ENCODE measurements around the gene ADAM29.

The ADAM29 gene

DNA sequence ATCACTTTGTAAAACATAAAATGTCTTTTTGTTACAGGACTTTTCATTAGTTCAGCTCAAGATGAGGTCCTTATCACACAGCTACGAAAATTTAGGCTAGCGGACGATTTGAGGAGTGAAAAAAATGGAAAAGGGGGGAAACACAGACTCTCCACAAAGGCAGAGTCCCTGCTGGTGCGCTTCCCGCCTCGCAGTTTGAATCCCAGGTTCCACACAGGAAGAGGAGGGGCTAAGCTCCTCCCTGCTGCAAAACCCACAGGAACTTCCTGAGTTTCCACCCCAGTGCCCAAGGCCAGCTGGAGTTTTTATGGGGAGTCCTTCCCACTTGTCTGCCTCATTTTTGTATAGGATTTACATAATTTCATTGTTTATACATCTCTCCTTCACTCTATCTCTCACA, 11.2 kb downstream of the ADAM29 start:
- ChIA-PET CTCF (interaction anchor here (0.6 kb wide), 1 partner anchor 116 kb away, joined by 3 read pairs; no protein-coding TSS in a partner anchor), POLR2A (no interaction called here)
- H3K4me1 ChIP-seq (ENCODE audit: control insufficient read depth, insufficient read depth, low read length), result no peaks in the 10 kb centered on the region
- no peak overlapping the region for H3K4me3 ChIP-seq (ENCODE audit: low read depth, low read length)
- H3K9me3 ChIP-seq (ENCODE audit: control insufficient read depth, insufficient read depth, low read depth, low read length), result no peaks in the 10 kb centered on the region
- TF ChIP-seq, protein P1, sequence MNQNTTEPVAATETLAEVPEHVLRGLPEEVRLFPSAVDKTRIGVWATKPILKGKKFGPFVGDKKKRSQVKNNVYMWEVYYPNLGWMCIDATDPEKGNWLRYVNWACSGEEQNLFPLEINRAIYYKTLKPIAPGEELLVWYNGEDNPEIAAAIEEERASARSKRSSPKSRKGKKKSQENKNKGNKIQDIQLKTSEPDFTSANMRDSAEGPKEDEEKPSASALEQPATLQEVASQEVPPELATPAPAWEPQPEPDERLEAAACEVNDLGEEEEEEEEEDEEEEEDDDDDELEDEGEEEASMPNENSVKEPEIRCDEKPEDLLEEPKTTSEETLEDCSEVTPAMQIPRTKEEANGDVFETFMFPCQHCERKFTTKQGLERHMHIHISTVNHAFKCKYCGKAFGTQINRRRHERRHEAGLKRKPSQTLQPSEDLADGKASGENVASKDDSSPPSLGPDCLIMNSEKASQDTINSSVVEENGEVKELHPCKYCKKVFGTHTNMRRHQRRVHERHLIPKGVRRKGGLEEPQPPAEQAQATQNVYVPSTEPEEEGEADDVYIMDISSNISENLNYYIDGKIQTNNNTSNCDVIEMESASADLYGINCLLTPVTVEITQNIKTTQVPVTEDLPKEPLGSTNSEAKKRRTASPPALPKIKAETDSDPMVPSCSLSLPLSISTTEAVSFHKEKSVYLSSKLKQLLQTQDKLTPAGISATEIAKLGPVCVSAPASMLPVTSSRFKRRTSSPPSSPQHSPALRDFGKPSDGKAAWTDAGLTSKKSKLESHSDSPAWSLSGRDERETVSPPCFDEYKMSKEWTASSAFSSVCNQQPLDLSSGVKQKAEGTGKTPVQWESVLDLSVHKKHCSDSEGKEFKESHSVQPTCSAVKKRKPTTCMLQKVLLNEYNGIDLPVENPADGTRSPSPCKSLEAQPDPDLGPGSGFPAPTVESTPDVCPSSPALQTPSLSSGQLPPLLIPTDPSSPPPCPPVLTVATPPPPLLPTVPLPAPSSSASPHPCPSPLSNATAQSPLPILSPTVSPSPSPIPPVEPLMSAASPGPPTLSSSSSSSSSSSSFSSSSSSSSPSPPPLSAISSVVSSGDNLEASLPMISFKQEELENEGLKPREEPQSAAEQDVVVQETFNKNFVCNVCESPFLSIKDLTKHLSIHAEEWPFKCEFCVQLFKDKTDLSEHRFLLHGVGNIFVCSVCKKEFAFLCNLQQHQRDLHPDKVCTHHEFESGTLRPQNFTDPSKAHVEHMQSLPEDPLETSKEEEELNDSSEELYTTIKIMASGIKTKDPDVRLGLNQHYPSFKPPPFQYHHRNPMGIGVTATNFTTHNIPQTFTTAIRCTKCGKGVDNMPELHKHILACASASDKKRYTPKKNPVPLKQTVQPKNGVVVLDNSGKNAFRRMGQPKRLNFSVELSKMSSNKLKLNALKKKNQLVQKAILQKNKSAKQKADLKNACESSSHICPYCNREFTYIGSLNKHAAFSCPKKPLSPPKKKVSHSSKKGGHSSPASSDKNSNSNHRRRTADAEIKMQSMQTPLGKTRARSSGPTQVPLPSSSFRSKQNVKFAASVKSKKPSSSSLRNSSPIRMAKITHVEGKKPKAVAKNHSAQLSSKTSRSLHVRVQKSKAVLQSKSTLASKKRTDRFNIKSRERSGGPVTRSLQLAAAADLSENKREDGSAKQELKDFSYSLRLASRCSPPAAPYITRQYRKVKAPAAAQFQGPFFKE (tag by site-specific recombination; IDR thresholded peaks at IDR 0.05; ENCODE audit: borderline replicate concordance), result no peak
- TF ChIP-seq, protein P2, sequence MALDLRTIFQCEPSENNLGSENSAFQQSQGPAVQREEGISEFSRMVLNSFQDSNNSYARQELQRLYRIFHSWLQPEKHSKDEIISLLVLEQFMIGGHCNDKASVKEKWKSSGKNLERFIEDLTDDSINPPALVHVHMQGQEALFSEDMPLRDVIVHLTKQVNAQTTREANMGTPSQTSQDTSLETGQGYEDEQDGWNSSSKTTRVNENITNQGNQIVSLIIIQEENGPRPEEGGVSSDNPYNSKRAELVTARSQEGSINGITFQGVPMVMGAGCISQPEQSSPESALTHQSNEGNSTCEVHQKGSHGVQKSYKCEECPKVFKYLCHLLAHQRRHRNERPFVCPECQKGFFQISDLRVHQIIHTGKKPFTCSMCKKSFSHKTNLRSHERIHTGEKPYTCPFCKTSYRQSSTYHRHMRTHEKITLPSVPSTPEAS (tag by site-specific recombination; IDR thresholded peaks at IDR 0.05), result no peak
- TF ChIP-seq, protein P3, sequence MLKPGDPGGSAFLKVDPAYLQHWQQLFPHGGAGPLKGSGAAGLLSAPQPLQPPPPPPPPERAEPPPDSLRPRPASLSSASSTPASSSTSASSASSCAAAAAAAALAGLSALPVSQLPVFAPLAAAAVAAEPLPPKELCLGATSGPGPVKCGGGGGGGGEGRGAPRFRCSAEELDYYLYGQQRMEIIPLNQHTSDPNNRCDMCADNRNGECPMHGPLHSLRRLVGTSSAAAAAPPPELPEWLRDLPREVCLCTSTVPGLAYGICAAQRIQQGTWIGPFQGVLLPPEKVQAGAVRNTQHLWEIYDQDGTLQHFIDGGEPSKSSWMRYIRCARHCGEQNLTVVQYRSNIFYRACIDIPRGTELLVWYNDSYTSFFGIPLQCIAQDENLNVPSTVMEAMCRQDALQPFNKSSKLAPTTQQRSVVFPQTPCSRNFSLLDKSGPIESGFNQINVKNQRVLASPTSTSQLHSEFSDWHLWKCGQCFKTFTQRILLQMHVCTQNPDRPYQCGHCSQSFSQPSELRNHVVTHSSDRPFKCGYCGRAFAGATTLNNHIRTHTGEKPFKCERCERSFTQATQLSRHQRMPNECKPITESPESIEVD (tag by site-specific recombination; IDR thresholded peaks at IDR 0.05), result no peak
- TF ChIP-seq, protein P4, sequence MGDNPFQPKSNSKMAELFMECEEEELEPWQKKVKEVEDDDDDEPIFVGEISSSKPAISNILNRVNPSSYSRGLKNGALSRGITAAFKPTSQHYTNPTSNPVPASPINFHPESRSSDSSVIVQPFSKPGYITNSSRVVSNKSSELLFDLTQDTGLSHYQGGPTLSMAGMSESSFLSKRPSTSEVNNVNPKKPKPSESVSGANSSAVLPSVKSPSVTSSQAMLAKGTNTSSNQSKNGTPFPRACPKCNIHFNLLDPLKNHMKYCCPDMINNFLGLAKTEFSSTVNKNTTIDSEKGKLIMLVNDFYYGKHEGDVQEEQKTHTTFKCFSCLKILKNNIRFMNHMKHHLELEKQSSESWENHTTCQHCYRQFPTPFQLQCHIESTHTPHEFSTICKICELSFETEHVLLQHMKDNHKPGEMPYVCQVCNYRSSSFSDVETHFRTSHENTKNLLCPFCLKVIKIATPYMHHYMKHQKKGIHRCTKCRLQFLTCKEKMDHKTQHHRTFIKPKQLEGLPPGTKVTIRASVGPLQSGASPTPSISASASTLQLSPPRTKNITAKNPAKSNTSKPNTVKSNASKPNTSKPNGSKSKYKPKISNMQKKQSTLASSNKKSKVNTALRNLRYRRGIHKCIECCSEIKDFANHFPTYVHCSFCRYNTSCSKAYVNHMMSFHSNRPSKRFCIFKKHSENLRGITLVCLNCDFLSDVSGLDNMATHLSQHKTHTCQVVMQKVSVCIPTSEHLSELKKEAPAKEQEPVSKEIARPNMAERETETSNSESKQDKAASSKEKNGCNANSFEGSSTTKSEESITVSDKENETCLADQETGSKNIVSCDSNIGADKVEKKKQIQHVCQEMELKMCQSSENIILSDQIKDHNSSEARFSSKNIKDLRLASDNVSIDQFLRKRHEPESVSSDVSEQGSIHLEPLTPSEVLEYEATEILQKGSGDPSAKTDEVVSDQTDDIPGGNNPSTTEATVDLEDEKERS (tag by site-specific recombination; IDR thresholded peaks at IDR 0.05), result no peak
- no peak for TF ChIP-seq ZSCAN30 (tag by site-specific recombination; IDR thresholded peaks at IDR 0.05)
- no peaks in the 10 kb centered on the region for H3K36me3 ChIP-seq (ENCODE audit: control insufficient read depth in 2 of 2, insufficient read depth in 1 of 2, low read length in 2 of 2)
- no peak overlapping the region for H3K27ac ChIP-seq (ENCODE audit: extremely low read depth, low read depth, low read length)

DNA sequence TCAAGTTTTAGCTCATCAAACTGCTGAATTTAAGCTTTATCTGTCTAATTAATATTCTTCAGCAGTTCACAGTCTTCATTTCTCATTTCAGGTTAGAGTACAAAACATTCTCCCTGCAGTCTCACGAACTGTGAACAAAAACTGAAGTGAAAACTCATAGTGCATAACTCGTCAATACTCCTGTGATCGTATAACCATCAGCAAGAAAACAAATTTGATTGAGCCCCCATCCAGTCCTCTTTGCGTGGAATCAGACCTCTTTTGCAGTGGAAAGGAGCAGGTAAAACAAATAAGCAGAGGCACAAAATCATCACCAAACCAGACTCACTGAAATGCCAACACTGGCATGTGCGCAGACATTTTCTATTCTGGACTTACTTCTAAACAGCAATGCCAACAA, 12.7 kb downstream of the ADAM29 start:
- POLR2A ChIA-PET, result no interaction called here
- H3K36me3 ChIP-seq (ENCODE audit: control insufficient read depth in 2 of 2, insufficient read depth in 1 of 2, low read length in 2 of 2), result no peaks in the 10 kb centered on the region
- H3K9me3 ChIP-seq (ENCODE audit: control insufficient read depth, insufficient read depth, low read depth, low read length), result no peaks in the 10 kb centered on the region
- H3K4me1 ChIP-seq (ENCODE audit: control insufficient read depth, insufficient read depth, low read length), result no peaks in the 10 kb centered on the region
- no peak overlapping the region for H3K4me3 ChIP-seq (ENCODE audit: low read depth, low read length)
- no peak overlapping the region for H3K27ac ChIP-seq (ENCODE audit: extremely low read depth, low read depth, low read length)
- CTCF ChIA-PET, result interaction anchor here (0.6 kb wide), 1 partner anchor 13 kb away, joined by 4 read pairs; no protein-coding TSS in a partner anchor
- TF ChIP-seq ZNF768 (tag by site-specific recombination; IDR thresholded peaks at IDR 0.05), result no peak
- TF ChIP-seq ZNF596 (tag by site-specific recombination; IDR thresholded peaks at IDR 0.05), result no peak
- TF ChIP-seq ZNF394 (tag by site-specific recombination; IDR thresholded peaks at IDR 0.05; ENCODE audit: borderline replicate concordance), result no peak
- TF ChIP-seq, protein P5, sequence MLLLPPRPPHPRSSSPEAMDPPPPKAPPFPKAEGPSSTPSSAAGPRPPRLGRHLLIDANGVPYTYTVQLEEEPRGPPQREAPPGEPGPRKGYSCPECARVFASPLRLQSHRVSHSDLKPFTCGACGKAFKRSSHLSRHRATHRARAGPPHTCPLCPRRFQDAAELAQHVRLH (tag by site-specific recombination; IDR thresholded peaks at IDR 0.05), result no peak
- TF ChIP-seq, protein P6, sequence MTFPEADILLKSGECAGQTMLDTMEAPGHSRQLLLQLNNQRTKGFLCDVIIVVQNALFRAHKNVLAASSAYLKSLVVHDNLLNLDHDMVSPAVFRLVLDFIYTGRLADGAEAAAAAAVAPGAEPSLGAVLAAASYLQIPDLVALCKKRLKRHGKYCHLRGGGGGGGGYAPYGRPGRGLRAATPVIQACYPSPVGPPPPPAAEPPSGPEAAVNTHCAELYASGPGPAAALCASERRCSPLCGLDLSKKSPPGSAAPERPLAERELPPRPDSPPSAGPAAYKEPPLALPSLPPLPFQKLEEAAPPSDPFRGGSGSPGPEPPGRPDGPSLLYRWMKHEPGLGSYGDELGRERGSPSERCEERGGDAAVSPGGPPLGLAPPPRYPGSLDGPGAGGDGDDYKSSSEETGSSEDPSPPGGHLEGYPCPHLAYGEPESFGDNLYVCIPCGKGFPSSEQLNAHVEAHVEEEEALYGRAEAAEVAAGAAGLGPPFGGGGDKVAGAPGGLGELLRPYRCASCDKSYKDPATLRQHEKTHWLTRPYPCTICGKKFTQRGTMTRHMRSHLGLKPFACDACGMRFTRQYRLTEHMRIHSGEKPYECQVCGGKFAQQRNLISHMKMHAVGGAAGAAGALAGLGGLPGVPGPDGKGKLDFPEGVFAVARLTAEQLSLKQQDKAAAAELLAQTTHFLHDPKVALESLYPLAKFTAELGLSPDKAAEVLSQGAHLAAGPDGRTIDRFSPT (tag by site-specific recombination; IDR thresholded peaks at IDR 0.05), result no peak
- TF ChIP-seq ZNF366 (tag by site-specific recombination; conservative IDR thresholded peaks at IDR 0.05), result no peak
- no peak for TF ChIP-seq ZNF621 (tag by site-specific recombination; IDR thresholded peaks at IDR 0.05)
- no peak for TF ChIP-seq ZNF707 (tag by site-specific recombination; IDR thresholded peaks at IDR 0.05)
- TF ChIP-seq, protein P7, sequence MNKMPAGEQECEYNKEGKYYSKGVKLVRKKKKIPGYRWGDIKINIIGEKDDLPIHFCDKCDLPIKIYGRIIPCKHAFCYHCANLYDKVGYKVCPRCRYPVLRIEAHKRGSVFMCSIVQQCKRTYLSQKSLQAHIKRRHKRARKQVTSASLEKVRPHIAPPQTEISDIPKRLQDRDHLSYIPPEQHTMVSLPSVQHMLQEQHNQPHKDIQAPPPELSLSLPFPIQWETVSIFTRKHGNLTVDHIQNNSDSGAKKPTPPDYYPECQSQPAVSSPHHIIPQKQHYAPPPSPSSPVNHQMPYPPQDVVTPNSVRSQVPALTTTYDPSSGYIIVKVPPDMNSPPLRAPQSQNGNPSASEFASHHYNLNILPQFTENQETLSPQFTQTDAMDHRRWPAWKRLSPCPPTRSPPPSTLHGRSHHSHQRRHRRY (tag by site-specific recombination; IDR thresholded peaks at IDR 0.05), result no peak
- no peak for TF ChIP-seq ZBTB21 (tag by site-specific recombination; IDR thresholded peaks at IDR 0.05)
- TF ChIP-seq ZNF629 (tag by site-specific recombination; IDR thresholded peaks at IDR 0.05), result no peak
- TF ChIP-seq ZNF843 (tag by site-specific recombination; IDR thresholded peaks at IDR 0.05), result no peak
- TF ChIP-seq ZNF658 (tag by site-specific recombination; IDR thresholded peaks at IDR 0.05), result no peak
